Measurements from ENCODE around the gene SMURF1.

SMURF1 gene

DNA sequence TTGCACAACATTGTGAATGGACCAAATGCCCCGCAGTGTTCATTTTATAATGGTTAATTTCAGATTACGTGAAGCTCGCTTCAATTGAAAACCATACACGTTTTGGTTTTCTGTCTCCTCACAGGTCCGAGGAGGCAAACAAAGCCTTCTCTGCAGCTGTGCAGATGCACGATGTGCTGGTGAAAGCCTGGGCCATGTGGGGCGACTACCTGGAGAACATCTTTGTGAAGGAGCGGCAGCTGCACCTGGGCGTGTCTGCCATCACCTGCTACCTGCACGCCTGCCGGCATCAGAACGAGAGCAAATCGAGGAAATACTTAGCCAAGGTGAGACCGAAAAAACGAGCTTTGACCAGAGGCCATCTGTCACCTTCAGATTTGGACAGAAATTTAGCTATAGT, 155.3 kb downstream of the SMURF1 start:
- no peak for DNase-seq (ENCODE audit: low read depth in 2 of 2)

DNA sequence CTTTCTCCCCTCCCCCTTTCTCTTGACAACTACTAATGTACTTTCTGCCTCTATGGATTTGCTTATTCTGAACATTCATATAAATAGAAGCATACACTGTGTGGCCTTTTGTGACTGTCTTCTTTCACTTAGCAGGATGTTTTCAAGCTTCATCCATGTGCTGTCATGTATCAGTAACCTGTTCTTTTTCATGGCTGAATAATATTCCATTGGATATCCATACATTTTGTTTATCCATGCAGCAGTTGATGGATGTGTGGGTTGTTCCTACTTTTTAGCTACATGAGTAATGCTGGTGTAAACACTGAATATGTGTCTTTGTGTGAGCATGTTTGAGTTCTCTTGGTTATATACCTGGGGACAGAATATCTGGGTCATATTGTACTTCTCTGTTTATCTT, 158.0 kb downstream of the SMURF1 start:
- no peak for DNase-seq (ENCODE audit: low read depth in 2 of 2)

DNA sequence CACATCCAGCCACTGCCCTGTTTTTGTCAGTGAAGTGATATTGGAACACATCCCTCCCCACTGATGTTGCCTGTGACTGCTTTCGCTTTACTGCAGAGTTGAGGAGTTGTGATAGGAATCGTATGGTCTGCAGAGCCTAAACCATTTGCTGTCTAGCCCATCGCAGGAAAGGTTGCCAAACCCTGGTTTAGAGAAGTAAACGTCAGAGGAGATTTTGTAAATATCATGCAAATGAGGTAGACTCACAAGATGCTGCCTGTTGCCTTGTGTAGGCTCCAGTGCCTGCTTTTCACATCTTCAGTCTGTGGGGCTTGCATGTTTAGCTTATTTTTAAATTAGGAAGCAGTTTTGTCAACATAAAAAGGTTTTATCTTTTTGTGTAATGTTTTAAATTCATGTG, 158.5 kb downstream of the SMURF1 start:
- DNase-seq (ENCODE audit: low read depth in 2 of 2), result no peak

DNA sequence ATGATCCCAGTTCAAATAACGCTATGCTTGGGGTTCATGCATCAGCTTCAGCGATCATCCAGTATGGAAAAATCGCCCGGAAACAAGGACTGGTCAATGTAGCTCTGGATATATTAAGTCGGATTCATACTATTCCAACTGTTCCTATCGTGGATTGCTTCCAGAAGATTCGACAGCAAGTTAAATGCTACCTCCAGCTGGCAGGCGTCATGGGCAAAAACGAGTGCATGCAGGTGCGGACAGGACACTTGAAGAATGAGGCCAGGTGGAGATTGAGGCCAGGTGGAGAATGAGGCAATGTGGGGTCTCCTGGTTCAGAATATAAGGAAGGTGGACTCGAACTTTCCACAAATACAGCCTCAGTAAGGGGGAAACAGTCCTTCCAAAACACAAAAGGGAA, 159.8 kb downstream of the SMURF1 start:
- no peak for DNase-seq (ENCODE audit: low read depth in 2 of 2)

DNA sequence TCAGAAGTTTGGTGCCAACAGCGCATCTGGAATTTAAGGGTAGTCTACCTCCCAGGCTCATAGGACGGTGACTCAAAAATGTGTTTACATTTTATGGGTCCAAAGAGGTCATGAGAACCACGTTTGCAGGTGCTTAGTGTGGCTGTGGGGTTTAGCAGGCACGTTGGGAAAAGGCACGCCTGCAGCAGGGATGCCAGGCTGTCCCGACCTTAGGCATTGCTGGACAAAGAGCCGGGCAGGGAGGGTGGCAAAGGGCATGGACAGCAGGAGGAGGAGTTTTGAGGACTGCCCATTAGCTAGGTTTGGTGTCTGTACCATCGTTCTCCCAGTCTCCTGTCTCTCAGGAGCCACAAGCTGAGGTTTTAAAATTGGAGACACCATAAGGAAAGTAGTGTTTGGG, 161.2 kb downstream of the SMURF1 start:
- DNase-seq (ENCODE audit: low read depth in 2 of 2), result no peak

DNA sequence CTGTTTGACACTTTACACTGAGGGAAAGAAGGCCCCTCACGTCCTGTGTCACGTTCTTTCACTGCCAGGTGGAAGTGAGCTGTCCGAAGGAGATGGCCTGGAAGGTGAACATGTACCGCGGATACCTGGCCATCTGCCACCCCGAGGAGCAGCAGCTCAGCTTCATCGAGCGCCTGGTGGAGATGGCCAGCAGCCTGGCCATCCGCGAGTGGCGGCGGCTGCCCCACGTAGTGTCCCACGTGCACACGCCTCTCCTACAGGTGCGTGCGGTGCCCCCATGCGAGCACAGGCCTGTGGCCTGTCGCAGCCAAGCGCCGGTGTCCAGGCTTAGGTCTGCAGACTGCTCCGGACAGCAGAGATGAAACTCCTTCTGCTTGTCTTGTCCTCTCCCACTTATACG, 162.2 kb downstream of the SMURF1 start:
- no peak for DNase-seq (ENCODE audit: low read depth in 2 of 2)

DNA sequence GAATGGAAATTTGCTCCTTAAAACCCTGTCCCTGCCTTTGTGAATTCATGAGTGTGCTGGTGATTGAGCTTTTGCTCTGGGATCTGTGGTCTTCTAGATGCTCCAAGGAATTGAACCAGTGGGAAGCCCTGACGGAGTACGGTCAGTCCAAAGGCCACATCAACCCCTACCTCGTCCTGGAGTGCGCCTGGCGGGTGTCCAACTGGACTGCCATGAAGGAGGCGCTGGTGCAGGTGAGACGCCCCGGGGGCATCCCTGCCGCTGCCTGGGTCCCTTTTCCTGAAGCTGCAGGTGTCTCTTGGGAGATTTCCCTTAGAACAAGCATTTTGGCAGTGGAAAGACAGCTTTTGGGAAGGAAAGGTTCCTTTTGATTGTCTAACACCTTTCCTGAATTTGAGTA, 165.2 kb downstream of the SMURF1 start:
- no peak for DNase-seq (ENCODE audit: low read depth in 2 of 2)

Measured in fibroblast of skin of left biceps (primary cell).